GM18870 (cell line): ENCODE results near the gene FBRSL1.

Experiments
- ATAC-seq: cut with Tn5 transposase; IDR thresholded peaks from one replicate; pipeline ENCODE4 v1.9.1; 2021; ENCODE audit warnings: moderate library complexity; ENCODE audit not compliant: unreplicated experiment

The FBRSL1 gene

DNA sequence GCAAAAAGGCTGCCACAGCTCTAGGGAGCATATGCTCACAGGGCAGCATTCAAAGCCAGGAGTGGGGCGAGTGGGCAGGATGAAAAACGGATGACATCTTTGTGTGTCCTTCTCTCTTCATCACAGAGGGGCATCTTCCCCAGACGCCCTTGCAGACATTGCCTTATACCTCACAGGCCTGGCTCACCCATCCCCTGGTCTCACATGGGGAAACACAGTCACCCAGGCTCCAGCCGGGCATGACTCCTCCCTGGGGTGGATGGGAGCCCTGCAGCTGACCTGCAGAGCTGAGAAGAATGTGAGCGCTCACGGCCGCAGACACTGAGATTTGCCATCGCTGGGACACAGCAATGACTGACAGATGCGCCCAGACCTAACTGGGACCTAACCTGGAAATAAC, 7.2 kb upstream of the FBRSL1 start:
- no peak for ATAC-seq

DNA sequence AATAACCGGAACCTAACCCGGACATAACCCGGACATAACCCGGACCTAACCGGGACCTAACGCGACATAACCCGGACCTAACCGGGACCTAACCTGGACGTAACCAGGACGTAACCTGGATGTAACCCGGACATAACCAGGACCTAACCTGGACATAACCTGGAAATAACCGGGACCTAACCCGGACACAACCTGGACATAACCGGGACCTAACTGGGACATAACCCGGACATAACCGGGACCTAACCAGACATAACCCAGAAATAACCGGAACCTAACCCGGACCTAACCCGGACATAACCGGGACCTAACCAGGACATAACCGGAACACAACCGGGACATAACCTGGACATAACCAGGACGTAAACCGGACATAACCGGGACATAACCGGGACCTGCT, 6.7 kb upstream of the FBRSL1 start:
- no peak for ATAC-seq

DNA sequence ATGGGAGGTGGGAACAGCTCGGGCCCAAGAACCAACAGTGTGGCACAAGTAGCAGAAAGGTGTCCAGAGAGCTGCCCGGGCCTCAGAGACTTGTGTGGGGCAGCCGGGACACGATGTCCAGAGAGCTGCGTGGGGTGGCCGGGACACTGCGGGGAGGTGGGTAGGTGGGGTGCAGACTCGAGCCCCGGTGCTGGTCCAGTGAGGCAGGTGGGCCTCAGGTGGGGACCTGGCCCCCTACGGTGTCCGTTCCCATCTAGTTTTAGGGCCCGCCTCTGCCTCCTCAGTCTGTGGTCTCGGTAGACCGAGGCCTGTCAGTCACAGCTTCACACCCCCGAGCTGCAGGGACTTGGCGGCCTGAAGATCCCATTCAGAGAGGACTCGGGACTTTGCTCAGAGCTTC, 6.3 kb upstream of the FBRSL1 start:
- no peak for ATAC-seq

DNA sequence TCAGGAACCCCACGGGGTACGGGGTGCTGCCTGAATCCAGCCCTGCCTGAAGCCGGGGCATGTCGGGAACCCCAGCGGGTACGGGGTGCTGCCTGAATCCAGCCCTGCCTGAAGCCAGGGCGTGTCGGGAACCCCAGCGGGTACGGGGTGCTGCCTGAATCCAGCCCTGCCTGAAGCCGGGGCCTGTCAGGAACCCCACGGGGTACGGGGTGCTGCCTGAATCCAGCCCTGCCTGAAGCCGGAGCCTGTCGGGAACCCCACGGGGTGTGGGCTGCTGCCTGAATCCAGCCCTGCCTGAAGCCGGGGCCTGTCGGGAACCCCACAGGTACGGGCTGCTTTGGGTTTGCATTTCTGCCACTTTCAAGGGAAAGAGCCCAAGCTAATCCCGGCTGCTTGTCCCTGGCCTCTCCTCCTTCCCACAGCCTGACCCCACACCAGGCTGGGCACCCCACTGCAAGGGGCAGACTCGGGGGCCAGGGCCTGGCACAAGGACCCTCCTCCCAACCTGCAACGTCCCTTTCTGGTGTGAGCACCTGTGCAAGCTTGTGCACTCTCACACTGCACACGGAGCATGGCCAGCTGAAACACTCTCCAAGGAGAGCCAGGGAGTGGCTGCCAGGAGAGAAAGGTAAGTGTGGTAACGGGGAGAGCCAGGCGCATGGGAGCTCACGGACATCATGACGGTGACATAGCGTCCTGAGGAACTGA, 5.6 kb upstream of the FBRSL1 start:
- ATAC-seq, result no peak

DNA sequence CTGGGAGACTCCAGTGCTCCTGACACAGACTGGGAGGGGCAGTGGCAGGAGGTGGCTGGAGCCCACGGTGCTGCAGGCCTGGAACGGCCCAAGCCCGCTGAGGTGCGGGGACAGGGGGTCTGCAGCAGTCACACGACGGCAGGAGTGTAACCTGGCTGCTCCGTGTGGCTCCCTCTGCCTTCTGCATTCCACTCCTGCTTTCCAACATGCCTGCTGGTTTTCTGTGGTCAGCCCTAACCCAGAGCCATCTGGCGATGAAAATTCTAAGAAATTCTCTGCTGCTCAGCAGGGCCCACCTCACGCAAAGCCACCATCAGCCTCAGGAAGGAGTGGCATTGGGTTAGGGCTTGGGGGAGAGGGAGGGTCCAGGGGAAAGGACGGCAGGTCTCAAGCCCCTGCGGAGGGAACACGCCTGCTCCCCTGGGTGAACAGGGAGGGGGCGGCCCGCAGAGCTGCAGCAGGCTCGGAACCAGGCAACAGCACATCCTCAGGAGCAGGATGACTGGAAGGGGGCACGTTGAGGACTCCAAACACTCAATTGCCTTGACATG, 5.0 kb upstream of the FBRSL1 start:
- ATAC-seq, result no peak

DNA sequence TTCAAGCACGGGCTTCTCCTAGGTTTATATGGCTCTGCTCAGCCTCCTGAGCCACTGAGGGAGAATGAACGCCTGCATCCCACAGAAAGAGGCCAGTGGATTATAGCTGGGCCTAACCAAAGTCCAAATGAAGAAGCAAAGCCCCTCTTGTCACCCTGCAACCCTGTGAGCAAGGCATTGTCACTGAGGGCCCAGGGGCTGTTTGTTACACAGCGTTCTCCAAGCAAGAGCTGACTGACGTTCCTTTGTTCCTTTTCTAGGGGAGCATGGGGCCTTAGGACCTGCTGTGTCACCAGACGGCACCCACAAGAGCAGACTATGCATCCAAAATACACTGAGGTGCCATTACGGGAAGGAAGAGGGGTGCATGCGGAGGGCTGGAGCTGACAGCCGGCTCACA, 4.3 kb upstream of the FBRSL1 start:
- no peak for ATAC-seq

DNA sequence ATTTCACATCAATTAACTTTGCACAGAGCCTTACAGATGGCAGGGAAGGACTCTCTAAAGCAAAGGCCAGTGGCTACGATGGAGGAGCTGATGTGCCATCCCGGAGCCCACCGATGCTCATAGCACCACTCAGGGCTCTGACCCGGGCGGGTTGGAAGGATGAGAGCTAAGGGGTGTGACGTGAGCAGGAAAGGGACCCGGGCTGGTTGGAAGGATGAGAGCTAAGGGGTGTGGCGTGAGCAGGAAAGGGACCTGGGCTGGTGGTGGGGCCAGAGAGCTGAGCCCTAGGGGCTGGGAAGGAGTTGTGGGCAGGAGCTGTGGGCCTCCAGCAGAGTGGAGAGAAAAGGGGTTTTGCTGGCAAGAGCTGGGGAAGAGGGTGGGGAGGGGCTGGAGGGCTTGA, 3.8 kb upstream of the FBRSL1 start:
- no peak for ATAC-seq

DNA sequence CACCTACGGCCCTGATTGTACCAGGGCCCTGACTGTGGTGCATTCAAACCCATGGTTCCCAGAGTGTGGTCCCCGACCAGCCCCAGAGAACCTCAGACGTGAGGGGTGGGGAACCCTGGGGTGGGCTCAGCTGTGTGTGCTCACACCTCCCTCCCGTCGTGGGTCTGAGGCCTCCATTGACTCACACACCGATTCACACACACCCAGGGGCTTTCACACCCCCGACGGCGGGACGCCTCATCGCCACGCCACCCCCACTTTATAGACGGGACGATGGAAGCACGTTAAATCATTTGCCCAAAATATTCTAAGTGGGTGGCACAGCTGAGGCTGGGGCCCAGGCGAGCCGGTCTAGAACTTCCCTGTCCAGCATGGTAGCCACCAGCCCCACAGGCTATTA, 3.4 kb upstream of the FBRSL1 start:
- no peak for ATAC-seq

DNA sequence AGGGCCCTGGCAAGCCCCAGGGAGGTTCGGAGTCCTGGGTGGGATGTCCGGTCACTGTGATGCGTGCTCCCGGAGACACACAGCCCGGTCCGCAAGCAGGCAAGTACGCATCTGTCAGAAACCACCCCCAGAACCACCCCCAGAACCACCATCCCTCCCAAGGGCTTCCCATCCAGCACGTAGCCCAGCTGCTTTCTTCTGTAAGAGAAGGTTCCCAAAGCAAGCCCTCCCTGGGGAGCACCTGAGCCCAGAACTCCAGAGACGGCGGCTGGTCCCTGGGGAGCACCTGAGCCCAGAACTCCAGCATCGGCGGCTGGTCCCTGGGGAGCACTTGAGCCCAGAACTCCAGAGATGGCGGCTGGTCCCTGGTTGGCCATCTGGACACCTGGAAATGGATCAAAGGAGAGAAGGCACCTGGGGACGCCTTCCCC, 2.6 kb upstream of the FBRSL1 start:
- ATAC-seq, result no peak

DNA sequence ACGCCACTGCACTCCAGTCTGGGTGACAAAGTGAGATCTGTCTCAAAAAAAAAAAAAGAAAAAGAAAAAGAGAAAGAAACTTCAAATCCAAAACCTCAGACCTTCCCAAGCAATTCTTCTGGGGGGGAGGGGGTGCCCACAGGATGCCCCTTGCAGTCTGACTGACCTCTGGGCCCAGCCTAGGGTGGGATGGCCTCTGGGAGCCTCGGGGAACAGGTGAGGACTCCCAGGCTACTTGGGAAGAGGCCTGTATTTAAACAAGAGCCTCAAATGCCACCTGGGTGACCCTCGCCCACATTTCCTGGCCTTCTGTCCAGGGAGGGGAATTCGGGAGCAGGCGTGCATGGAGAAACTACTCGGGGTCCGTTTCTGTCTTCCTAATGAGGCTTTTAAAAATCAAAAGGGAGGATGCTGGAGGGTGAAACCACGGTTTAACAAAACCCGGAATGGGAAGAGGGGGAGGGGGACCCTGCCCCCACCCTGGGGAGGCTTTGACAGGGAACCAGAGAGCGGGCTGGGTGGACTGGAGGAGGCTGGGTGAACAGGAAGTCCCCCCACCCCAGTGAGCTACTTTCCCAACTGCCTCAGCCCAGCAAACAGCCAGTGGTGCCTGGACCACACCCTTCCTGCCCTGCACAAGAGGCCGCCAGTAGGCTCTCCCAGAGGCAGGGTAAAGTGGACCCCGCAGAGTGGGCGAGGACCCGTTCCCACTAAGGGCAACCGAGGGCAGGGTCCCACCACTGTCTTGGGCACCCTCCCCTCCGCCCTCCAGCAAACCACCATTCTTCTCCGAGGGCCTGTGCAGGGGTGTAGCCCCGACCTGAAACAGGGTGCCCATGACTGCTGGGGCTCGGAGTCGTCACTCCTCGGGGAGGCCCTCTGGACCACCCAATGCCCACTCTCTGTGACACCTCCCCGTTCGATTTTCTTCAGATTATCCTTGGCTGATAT, 1.5 kb upstream of the FBRSL1 start:
- ATAC-seq, result no peak

DNA sequence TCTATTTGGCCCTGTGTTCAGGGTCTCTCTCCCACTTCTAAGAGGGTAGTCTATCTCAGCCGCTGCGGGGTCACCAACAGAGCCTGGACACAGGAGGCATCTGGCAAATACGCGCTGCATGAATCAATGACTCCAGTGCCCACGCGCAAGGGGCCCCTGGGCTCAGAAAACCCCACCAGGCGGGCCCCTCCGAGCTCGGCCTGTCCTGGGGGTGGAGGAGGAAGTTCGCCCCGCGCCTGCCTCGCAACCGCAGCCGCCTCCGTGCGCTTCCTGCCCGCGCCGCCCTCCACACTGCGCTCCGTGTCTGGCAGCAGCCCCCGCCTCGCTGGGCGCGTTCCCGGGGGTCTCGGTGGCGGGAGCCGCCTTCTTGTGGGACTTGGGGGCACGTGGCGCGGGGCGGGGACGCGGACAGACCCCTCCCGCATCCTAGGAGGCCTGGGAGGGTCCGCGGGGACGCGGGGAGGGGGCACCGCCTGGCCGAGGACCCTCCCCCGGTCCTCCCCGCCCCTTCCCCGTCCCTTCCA, 811 bp upstream of the FBRSL1 start:
- ATAC-seq, result no peak

DNA sequence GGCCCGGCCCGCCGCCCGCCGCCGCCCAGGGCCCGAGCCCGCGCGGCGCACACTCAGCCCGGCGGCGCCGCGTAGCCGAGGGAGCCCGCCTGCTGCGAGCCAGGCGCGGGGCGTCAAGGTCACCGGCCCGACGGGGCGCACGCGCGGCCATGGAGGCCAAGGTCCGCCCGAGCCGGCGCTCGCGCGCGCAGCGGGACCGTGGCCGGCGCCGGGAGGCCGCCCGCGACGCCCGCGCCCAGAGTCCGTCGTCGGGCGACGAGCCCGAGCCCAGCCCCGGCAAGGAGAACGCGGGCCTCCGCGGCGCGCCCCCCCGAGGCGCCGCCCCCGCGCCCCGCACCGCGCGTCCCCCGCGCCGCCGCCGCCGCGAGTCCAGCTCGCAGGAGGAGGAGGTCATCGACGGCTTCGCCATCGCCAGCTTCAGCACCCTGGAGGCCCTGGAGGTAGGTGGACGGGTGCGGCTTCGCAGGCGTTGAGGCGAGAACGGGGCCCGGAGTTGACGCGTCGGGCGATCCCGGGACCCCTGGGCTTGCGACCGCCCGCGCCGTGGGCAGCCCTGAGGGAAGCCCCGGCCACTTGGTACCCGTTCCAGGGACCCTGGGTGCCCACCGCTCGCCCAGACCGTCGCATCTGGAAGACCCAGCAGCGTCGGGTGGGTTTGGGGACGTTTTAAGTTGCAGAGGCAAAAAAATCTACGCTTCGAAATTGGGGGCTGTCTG, 629 bp downstream of the FBRSL1 start:
- ATAC-seq, result no peak

DNA sequence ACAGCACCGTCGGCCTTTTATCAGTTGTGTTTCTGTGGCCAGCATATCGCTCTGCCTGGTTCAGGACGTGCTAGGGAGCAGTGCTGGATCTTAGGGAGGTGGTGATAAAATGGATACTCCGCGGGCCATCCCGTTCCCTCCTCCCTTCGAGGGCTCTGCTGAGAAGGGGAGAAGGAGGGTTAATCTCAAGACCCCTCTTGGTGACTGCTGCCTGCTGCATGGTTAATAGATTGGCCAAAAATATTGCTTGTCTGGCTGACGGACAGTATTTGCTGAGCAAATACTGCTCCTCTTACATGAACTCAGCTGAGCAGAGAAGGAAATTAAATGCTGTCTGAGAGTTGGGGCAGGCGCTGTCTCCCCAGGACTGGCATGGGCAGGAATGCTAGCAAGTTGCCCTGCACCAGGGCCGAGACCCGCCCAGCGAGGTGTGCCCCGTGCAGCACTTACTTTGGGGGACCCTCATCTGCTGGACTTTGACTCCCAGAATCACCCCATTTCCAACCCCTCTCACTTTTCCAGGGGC, 1.2 kb downstream of the FBRSL1 start:
- no peak for ATAC-seq

DNA sequence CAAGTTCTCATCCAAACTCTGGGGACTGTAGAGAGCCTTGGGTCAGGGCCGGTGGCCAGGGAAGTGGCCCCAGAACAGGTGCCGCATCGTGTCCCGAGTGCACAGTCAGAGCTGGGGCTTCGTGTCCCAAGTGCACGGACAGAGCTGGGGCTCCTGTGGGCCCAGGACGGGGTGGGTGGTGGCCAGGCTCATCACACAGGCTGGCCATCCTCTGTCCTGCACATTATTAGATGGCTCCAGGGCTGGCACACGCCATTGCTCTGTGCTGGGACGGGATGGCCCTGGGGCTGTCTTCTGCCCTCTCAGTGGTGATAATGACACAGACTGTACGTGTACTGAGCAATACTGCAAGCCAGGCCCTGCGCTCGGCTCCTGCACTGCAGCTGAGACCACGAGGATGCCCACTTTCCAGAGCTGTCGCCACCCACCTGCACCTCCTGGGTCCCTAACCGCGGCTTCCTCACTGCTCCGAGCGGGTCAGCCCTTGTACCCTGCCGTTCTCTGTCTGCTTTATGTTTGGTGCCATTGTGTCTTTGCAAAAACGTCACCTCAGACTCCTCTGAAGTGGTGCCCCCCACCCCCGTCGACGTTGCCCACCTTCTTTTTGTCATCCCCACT, 1.9 kb downstream of the FBRSL1 start:
- no peak for ATAC-seq

DNA sequence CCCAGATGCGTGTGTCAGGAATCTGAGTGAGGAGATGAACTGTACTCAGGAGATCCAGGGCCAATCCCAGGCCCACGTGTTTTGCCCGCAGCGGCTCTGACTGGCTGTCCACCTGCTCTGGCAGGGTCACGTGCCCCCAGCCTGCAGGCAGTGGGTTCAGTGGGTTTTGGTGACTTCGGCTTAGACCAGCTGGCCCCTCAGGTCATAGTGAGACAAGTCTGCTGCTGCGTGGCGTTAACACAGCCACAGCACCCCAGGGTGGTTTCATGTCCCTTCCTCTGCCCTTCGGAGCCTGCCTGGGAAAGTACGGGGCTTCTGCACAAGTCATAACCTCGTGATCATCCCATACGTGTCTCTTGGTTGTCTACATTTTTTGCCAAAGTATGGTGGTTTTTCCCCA, 2.6 kb downstream of the FBRSL1 start:
- no peak for ATAC-seq

DNA sequence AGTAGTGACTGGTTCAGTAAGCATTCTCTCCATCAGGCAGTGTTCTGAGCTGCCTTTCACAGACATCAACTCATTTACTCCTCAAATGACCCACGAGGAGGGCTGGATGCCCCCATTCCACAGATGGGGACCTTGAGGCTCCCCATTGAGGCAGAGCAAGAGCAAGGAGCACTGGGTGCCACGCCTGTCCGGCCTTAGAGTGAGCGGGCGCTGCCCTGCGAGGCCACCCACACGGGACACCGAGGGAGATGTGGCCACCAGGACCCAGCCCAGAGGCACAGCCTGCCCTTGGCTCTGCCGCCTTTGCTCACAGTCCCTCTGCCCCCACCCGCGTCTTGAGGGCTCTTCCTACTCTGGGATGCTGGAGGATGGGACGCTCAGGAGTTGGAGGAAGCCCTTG, 3.0 kb downstream of the FBRSL1 start:
- no peak for ATAC-seq

DNA sequence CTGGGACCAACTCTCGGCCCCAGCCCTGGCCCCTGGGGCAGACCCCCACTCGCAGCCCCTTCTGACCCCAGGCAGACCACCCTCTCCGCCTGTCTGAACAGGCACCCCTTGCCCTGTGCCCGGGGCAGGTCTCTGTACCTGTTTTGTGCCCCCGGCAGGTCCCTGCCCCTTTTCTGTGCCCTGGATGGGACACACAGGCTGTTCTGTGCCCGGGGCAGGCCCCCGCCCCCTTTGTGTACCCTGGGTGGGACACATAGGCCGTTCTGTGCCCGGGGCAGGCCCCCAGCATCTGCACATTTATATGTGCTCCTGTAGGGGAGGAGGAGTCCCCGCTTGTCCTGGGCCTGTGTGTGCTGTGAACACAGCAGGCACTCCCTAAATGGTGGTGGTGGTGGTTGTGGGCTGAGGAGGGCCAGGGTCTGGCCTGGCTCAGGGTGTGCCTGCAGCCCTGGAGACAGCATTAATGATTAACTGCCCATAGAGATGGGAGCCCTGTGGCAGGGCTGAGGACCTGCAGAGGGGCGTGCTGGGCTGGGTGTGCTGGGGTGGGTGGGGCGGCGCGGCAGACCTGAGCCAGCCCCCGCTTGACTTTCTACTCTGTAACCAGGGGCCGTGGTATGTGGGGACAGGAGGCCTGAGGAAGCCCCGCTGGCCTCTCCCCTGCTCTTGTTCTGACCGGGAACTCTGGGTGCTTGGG, 3.7 kb downstream of the FBRSL1 start:
- no peak for ATAC-seq

DNA sequence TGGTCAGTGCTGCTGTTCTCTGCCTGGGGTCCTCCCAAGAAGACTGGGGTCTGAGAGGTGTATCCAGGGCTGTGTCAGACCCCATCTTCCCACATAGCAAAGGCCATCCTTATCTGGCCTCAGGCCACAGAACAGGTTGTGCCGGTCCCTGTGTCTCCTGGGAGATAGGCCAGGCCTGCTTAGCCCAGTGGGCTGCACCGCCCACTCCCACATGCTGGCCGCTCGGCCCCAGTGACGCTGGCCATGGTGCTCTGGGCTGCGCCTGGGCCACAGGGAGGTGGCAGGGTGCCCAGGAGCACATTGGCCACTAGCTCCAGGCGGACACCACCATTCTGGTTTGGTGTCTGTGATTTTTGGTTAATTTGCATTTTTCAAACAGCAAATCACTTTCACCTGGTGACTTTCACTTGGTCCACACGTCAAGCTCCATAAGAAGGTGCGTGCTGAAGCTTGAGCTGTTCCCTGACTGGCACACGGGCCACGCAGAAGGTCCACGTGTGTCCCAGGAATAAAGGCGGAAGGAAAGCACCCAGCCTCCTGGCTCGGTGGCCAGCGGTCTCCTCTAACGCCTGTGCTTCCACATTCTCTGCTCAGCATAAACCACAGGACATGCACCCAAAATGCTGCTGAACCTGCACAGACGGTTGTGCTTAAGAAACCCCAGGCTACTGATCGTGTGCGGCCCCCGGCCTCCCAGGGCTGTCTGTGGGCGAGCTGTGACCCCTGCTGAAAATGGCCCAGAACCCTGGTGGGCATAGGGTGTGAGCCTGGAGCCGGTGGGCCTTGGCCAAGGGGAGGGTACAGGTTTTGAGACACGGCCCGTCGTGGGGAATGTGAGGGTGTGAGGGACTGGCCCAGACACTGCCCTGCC, 4.6 kb downstream of the FBRSL1 start:
- no peak for ATAC-seq

DNA sequence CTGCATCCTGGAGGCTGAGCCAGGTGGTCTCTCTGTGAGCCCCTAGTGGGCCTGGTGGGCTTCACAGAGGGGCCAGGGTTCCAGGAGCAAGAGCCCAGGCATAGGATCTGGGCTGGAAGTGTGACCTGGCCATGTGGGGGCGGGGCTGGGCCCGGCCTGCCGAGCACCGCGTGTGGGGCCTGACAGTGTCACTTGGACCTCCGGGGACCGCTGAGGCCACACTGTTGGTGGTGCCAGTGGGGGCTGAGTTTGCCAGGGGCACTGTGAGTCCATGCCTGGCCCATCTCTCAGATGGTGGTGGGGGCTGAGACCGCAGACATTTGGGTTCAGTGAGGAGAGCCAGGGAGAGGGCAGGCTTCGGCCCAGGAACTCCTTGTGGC, 5.2 kb downstream of the FBRSL1 start:
- no peak for ATAC-seq
